Panc1 (cell line): ENCODE measurements around the gene PTGDR2. TPM values are rescaled to one million over a fixed set of nuclear protein-coding genes. Genes with fewer than 3 reads are reported as not detected.

Experiments used
- ATAC-seq: fragments of 200-7000 bp; cut with Tn5 transposase; 2 replicates; pipeline ENCODE4 v1.9.1; 2020; ENCODE audit warnings: mild to moderate bottlenecking, moderate library complexity
- BruUV-seq: library from RNA; stranded (reverse); fragments of 400-500 nt; replicated peaks from 2 replicates; lab custom pipeline; 2021; lab: Mats Ljungman, UMichigan
- CTCF ChIA-PET: fragments of 300-600 bp; sonication (Branson Sonifier 250); formaldehyde crosslinking; loops from one replicate; lab custom pipeline; 2022; ENCODE audit warnings: antibody characterized with exemption; lab: Charles Lee
- POLR2A ChIA-PET: fragments of 300-600 bp; sonication (Branson Sonifier 250); formaldehyde crosslinking; loops from one replicate; lab custom pipeline; 2022; ENCODE audit warnings: antibody characterized with exemption; lab: Charles Lee
- DNase-seq: peaks from one replicate; pipeline ENCODE4 v3.0.0-alpha.2; 2010; ENCODE audit warnings: low read depth, low spot score
- H3K27ac ChIP-seq: 2 replicates; pipeline ENCODE4 v1.5.1; 2011; ENCODE audit warnings: mild to moderate bottlenecking, low read length, inconsistent platforms
- H3K27me3 ChIP-seq: fragments of 200-500 bp; sonication (Bioruptor generic); 2 replicates; pipeline ENCODE4 v1.6.0; 2014; ENCODE audit warnings: low read length, inconsistent platforms; ENCODE audit not compliant: control insufficient read depth, insufficient read depth
- H3K36me3 ChIP-seq: fragments of 200-500 bp; sonication (Bioruptor generic); 2 replicates; pipeline ENCODE4 v1.5.1; 2014; ENCODE audit warnings: inconsistent platforms, mild to moderate bottlenecking, low read length, moderate library complexity; ENCODE audit not compliant: control insufficient read depth, insufficient read depth
- H3K4me1 ChIP-seq: 2 replicates; pipeline ENCODE4 v1.5.1; 2011; ENCODE audit warnings: inconsistent platforms, mild to moderate bottlenecking, low read length, moderate library complexity; ENCODE audit not compliant: control insufficient read depth, insufficient read depth
- H3K4me3 ChIP-seq, 2 experiments: 2 replicates each; pipeline ENCODE4 v1.5.1; 2011 to 2012; ENCODE audit warnings: low read depth in 2 of 2, low read length in 2 of 2, mild to moderate bottlenecking in 2 of 2, inconsistent platforms in 1 of 2, moderate library complexity in 1 of 2
- H3K9me3 ChIP-seq: fragments of 200-500 bp; sonication (Bioruptor generic); 2 replicates; pipeline ENCODE4 v1.5.1; 2014; ENCODE audit warnings: low read depth, mild to moderate bottlenecking, inconsistent platforms, low read length, moderate library complexity; ENCODE audit not compliant: control insufficient read depth, insufficient read depth
- POLR2AphosphoS5 ChIP-seq: IDR thresholded peaks from 2 replicates; pipeline ENCODE4 v1.6.1; 2012; ENCODE audit warnings: mild to moderate bottlenecking, low read depth, low read length, moderate library complexity
- REST ChIP-seq, 2 experiments: IDR thresholded peaks; 2 replicates each; pipeline ENCODE4 v1.6.1; 2011 to 2012; ENCODE audit warnings: low read depth in 2 of 2, control low read depth in 1 of 2, low read length in 1 of 2, mild to moderate bottlenecking in 1 of 2, moderate library complexity in 1 of 2; ENCODE audit not compliant: insufficient read depth in 1 of 2
- SIN3A ChIP-seq: IDR thresholded peaks from 2 replicates; pipeline ENCODE4 v1.6.1; 2012; ENCODE audit warnings: low read depth, mild to moderate bottlenecking, low read length, moderate library complexity, borderline replicate concordance; ENCODE audit not compliant: insufficient read depth
- TCF7L2 ChIP-seq: IDR thresholded peaks from 2 replicates; pipeline ENCODE4 v1.6.1; 2011; ENCODE audit warnings: mild to moderate bottlenecking, low read depth, low read length, inconsistent platforms
- in situ Hi-C: cut with HindIII; loops from 2 replicates; pipeline ENCODE4 v1.10.0; 2016; ENCODE audit warnings: low sequenced_read_pairs, low pct_unique_long_range_greater_than_20kb
- intact Hi-C: fragments of 100-400 bp; cut with micrococcal nuclease; formaldehyde crosslinking; loops from one replicate; pipeline ENCODE4 v1.10.0; 2022; ENCODE audit not compliant: unreplicated experiment
- total RNA-seq: library from RNA; stranded (reverse); gene quantifications from one replicate; pipeline ENCODE4 v1.2.1, GENCODE V29; 2021; ENCODE audit not compliant: unreplicated experiment
- TF ChIP-seq, protein P1 (sequence below): fragments of 450-650 bp; IDR thresholded peaks from 2 replicates; pipeline ENCODE4 v1.5.1; 2017; ENCODE audit warnings: mild to moderate bottlenecking

Gene PTGDR2
- total RNA-seq, 1 experiment from 2014 or later: not detected

DNA sequence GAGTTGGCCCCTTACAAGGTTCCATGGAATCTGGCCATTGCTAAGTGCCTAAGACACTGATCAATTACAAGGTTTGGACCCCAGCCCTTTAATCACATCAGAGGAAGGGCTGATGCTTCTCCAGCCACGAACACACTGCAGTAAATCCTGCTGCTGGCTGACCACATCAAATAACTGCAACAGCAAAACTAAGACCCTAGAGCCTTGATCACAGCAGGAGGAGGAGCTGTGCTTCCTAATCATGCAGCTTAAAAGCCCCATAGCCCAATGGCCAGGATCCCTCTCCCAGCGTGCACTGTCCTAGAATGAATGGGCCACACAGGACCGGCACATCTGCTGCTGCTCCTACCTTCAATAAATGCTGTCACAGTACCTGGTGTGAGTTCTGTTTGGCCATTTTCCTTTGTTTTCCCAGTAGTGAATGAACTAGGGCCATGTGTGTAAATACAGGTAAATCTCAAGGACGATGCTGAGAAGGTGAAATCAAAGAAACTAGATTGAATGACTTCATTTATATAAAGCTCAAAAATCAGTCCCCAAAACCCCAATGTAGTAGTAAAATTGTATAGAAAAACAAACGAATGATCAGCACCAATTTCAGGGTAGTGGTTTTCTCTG is 24.3 kb upstream of the PTGDR2 start:
- no peak overlapping the region for H3K4me3 ChIP-seq
- DNase-seq: no peak
- no peak for ATAC-seq
- ChIA-PET CTCF (no interaction called here), POLR2A (interaction anchor here (0.6 kb wide), 1 partner anchor 1776 kb away, joined by 5 read pairs; no protein-coding TSS in a partner anchor)
- H3K9me3 ChIP-seq: no peaks in the 10 kb centered on the region
- BruUV-seq: no TSS peak
- no peaks in the 10 kb centered on the region for H3K36me3 ChIP-seq
- in situ Hi-C loops: no loop called here
- intact Hi-C loops: no loop called here
- no peak overlapping the region for H3K27ac ChIP-seq
- H3K27me3 ChIP-seq: no peaks in the 10 kb centered on the region
- H3K4me1 ChIP-seq: no peaks in the 10 kb centered on the region
- TF ChIP-seq TCF7L2 (no peak), SIN3A (no peak)

DNA sequence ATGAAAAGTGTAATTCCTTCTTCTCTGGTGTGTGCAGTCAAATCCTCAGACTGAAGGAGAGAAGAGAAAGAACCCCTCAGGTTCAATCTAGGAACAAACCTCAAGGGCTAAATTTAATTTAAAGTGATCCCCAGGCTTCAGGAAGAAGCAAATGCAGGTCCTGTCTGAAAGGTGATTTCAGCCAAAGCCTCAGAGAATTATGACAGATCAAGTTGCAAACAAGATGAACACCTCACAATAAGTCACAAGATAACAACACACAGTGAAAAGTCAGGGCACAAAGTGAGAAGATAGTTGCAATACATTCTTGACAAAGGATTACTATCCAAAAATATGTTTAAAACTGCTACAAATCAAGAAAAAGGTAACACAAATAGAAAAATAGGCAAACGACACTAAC is 23.4 kb upstream of the PTGDR2 start:
- Histone ChIP-seq H3K9me3 (no peaks in the 10 kb centered on the region), H3K27me3 (no peaks in the 10 kb centered on the region), H3K4me3 (no peak overlapping the region), H3K27ac (no peak overlapping the region), H3K36me3 (no peaks in the 10 kb centered on the region), H3K4me1 (no peaks in the 10 kb centered on the region)
- TF ChIP-seq TCF7L2 (no peak), POLR2AphosphoS5 (no peak)
- POLR2A ChIA-PET: no interaction called here
- intact Hi-C loops (no loop called here), in situ Hi-C loops (no loop called here)
- BruUV-seq: no TSS peak
- CTCF ChIA-PET: no interaction called here
- DNase-seq: no peak
- ATAC-seq: no peak

DNA sequence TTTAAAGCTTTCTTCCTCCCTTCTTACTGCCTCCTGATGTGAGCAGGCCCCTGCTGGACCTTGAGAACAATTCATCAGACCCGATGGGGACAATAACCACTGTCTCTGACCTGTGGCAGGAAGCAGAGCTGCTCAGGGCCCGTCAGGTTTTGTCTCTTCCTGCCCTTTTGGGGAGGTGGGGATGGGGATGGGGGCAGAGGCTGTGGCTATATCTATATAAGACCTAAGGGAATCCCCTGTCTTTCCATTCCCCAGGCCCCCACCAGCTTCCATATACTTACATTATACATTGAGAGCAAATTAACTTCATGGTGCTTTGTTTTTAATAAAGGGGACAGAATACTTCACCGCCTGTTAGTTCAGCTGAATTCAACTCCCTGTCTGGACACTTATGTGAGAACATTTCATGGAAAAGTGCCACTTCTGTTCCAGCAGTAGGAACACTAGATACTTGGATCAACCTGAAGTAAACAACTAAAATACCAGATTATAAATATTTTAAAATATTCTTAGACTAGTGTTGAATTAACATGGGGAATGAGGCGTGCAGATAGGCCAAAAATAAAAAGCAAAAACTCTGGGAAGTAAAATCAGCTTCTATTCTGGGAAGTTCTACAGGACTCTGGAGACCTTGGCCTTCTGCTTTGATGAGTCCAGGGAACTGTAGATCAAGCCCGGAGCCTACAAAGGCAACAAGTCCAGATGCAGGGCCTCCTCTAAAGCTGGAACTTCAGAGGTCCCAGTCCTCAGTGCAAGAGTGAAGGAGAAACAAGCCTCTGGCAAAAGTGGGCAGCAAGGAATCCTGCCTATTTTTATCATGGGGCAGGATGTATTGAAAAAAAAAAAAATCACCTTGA is 22.7 kb upstream of the PTGDR2 start:
- Histone ChIP-seq H3K4me1 (no peaks in the 10 kb centered on the region), H3K4me3 (no peak overlapping the region), H3K27me3 (no peaks in the 10 kb centered on the region), H3K9me3 (no peaks in the 10 kb centered on the region), H3K36me3 (no peaks in the 10 kb centered on the region), H3K27ac (no peak overlapping the region)
- POLR2A ChIA-PET: no interaction called here
- intact Hi-C loops (no loop called here), in situ Hi-C loops (no loop called here)
- no peak for ATAC-seq
- CTCF ChIA-PET: no interaction called here
- no peak for DNase-seq
- BruUV-seq: no TSS peak
- TF ChIP-seq REST (IDR thresholded peaks at IDR 0.05; ENCODE audit: insufficient read depth in 1 of 2, low read depth in 2 of 2, low read length in 1 of 2): no peak
- no peak for TF ChIP-seq POLR2AphosphoS5
- TF ChIP-seq SIN3A: no peak
- TF ChIP-seq TCF7L2: no peak
- TF ChIP-seq, protein P1, sequence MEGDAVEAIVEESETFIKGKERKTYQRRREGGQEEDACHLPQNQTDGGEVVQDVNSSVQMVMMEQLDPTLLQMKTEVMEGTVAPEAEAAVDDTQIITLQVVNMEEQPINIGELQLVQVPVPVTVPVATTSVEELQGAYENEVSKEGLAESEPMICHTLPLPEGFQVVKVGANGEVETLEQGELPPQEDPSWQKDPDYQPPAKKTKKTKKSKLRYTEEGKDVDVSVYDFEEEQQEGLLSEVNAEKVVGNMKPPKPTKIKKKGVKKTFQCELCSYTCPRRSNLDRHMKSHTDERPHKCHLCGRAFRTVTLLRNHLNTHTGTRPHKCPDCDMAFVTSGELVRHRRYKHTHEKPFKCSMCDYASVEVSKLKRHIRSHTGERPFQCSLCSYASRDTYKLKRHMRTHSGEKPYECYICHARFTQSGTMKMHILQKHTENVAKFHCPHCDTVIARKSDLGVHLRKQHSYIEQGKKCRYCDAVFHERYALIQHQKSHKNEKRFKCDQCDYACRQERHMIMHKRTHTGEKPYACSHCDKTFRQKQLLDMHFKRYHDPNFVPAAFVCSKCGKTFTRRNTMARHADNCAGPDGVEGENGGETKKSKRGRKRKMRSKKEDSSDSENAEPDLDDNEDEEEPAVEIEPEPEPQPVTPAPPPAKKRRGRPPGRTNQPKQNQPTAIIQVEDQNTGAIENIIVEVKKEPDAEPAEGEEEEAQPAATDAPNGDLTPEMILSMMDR: no peak
